Heart right ventricle (tissue), 16 donors: ENCODE measurements around the gene ANKRD13C. TPM values are rescaled to one million over a fixed set of nuclear protein-coding genes. Genes with fewer than 3 reads are reported as not detected.

Source experiments
- ATAC-seq, 8 donors: fragments of 200-7000 bp; cut with Tn5 transposase; one replicate each; pipeline ENCODE4 v1.9.1; 2020; ENCODE audit warnings: mild to moderate bottlenecking in 8 of 8, moderate library complexity in 8 of 8, moderate number of reproducible peaks in 1 of 8
- DNase-seq, 2 donors: peaks; one replicate each; pipeline ENCODE4 v3.0.0-alpha.2; 2020
- H3K27ac ChIP-seq, 10 donors: fragments of 200-600 bp; sonication (generic) in 2 of 10; one replicate each; pipeline versions ENCODE4 v1.5.0 to v1.8.0; 2020 to 2022; ENCODE audit warnings: mild to moderate bottlenecking in 3 of 10
- H3K27me3 ChIP-seq, 7 donors: fragments of 200-600 bp; one replicate each; pipeline ENCODE4 v1.8.0; 2021 to 2022; ENCODE audit warnings: mild to moderate bottlenecking in 2 of 7
- H3K36me3 ChIP-seq, 9 donors: fragments of 200-600 bp; sonication (generic) in 1 of 9; one replicate each; pipeline versions ENCODE4 v1.5.0 to v1.8.0; 2020 to 2022; ENCODE audit warnings: mild to moderate bottlenecking in 2 of 9
- H3K4me1 ChIP-seq, 9 donors: fragments of 200-600 bp; sonication (generic) in 1 of 9; one replicate each; pipeline versions ENCODE4 v1.5.0 to v1.8.0; 2020 to 2022; ENCODE audit warnings: mild to moderate bottlenecking in 4 of 9
- H3K4me3 ChIP-seq, 10 donors: fragments of 200-600 bp; sonication (generic) in 2 of 10; one replicate each; pipeline versions ENCODE4 v1.5.0 to v1.8.0; 2020 to 2022; ENCODE audit warnings: mild to moderate bottlenecking in 7 of 10, moderate library complexity in 2 of 10
- H3K9me3 ChIP-seq, 11 donors: fragments of 200-600 bp in 10 of 11; sonication (generic) in 2 of 11; one replicate each; pipeline versions ENCODE4 v1.5.0 to v1.8.0; 2013 to 2022; ENCODE audit warnings: mild to moderate bottlenecking in 2 of 11, control low read depth in 1 of 11, moderate library complexity in 1 of 11
- CTCF ChIP-seq, 9 donors: fragments of 200-600 bp; sonication (generic) in 2 of 9; IDR thresholded peaks; one replicate each; pipeline versions ENCODE4 v1.5.0 to v1.8.0; 2021 to 2022; ENCODE audit warnings: antibody characterized with exemption in 9 of 9, mild to moderate bottlenecking in 5 of 9, moderate library complexity in 1 of 9
- WGBS, 2 donors: extraction: QIAGEN DNeasy Blood & Tissue Kit; methylation state at CpG; one replicate each; pipeline ENCODE4 v1.1.7; 2013; ENCODE audit warnings: inconsistent platforms in 1 of 2; 5-methylcytosine and 5-hydroxymethylcytosine counted together
- intact Hi-C, 10 donors: fragments of 100-400 bp; cut with DNase I; formaldehyde crosslinking; loops; one replicate each; pipeline versions ENCODE4 v1.11.1 to v1.14.2; 2022
- polyA plus RNA-seq, 2 donors: library from polyadenylated mRNA; stranded (reverse); fragments of 200-250 nt; gene quantifications; one replicate each; pipeline ENCODE4 v1.2.3, GENCODE V29; 2013
- total RNA-seq, 10 donors: library from RNA; stranded (reverse); fragmentation: NEBNext Ultra II Directional in 3 of 10; extraction: Animal tissue kit (Norgen Biotek cat#: 25700) in 3 of 10; gene quantifications; one replicate each; pipeline versions ENCODE4 v1.2.1 to v1.2.4, GENCODE V29; 2021 to 2023
- donor health status: Arrhythmogenic right ventricular cardiomyopathy.
- donor health status: ischemic (EF 13 %, LVEDD 7.1; RV severe dilation, severe dysfunction).
- donor health status: healthy with polysubstance abuse.
- donor health status: DM: no; HTN: yes; CAD: no.
- donor health status: DM: no; HTN: no; CAD: no.
- donor health status: ischemic (EF 25% LVEDD 6.9; RV normal size, moderate dysfunction).
- donor health status: ischemic (EF 25% LVEDD 5.7; RV mildly dilated, moderate dysfunction).
- donor health status: healthy.
- donor health status: DM: yes; HTN: yes; CAD: no.
- donor health status: Ischemic cardiomyopathy.
- donor health status: ischemic (EF 35%, LVEDD 5.7; RV mildly dilated, moderate dysfunction).
- donor health status: nonischemic (EF 11% LVEDD 7.7; RV severe dilation, severe dysfunction).
- donor health status: DM: yes; HTN: yes; CAD: no.
- donor health status: PGD.
- donor health status: ischemic (EF 29% LVEDD 5.4; RV normal size, mild dysfunction).
- donor health status: nonischemic (EF 23%, LVEDD 6.1; RV moderate dilation, normal function).

ANKRD13C gene
- total and polyA plus RNA-seq, 12 donors = 5.5 to 12.5 (median 10.1) TPM

DNA sequence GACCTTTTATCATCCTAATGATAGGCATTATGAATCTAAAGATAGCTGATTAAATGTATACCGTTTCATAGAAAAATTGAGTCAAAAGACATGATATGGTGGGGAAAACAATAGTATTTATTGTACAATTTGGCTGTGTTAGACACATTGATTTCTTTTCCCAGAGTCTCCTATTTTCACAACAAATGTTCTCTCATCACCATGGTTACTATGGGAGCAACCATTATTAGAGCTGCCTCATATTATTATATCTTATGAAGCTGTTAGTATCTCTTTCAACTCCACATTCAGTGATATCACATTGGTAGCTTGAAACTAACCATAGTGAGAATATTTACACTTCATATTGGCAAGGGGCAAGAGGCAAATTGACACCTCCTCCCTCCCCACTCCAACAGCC, 45.8 kb upstream of the ANKRD13C start:
- ATAC-seq (no peak), DNase-seq (no peak)
- no peaks in the 10 kb centered on the region for H3K36me3 ChIP-seq
- WGBS, 2 donors = 75 to 79% methylated on average over 1 of the region's 1 CpG
- no peaks in the 10 kb centered on the region for H3K4me1 ChIP-seq
- H3K9me3 ChIP-seq = no peaks in the 10 kb centered on the region
- no peak overlapping the region for H3K4me3 ChIP-seq
- no peaks in the 10 kb centered on the region for H3K27me3 ChIP-seq
- intact Hi-C loops = no loop called here
- H3K27ac ChIP-seq = no peak overlapping the region
- TF ChIP-seq CTCF (IDR thresholded peaks at IDR 0.05) = no peak

GRCh38 chr1:70397013-70397412, 42.5 kb upstream of the ANKRD13C start:
- no peaks in the 10 kb centered on the region for H3K27me3 ChIP-seq
- H3K4me1 ChIP-seq = no peaks in the 10 kb centered on the region
- no peak for TF ChIP-seq CTCF (IDR thresholded peaks at IDR 0.05)
- DNase-seq = no peak
- 83 to 89% methylated on average over 7 of the region's 7 CpGs for WGBS, 2 donors
- H3K36me3 ChIP-seq = no peaks in the 10 kb centered on the region
- no peak for ATAC-seq
- intact Hi-C loops = no loop called here
- H3K27ac ChIP-seq = no peak overlapping the region
- H3K9me3 ChIP-seq = no peaks in the 10 kb centered on the region
- no peak overlapping the region for H3K4me3 ChIP-seq

GRCh38 chr1:70396607-70397006, 42.1 kb upstream of the ANKRD13C start:
- DNase-seq = no peak
- no peak for ATAC-seq
- 80 to 82% methylated on average over 2 of the region's 2 CpGs for WGBS, 2 donors
- H3K4me3 ChIP-seq = no peak overlapping the region
- H3K36me3 ChIP-seq = no peaks in the 10 kb centered on the region
- H3K9me3 ChIP-seq = no peaks in the 10 kb centered on the region
- no peak overlapping the region for H3K27ac ChIP-seq
- H3K4me1 ChIP-seq = no peaks in the 10 kb centered on the region
- intact Hi-C loops = no loop called here
- no peaks in the 10 kb centered on the region for H3K27me3 ChIP-seq
- TF ChIP-seq CTCF (IDR thresholded peaks at IDR 0.05) = no peak

- no peaks in the 10 kb centered on the region for H3K9me3 ChIP-seq
- no peaks in the 10 kb centered on the region for H3K4me1 ChIP-seq
- no peak overlapping the region for H3K4me3 ChIP-seq
- DNase-seq (no peak), ATAC-seq (no peak)
- H3K27me3 ChIP-seq = no peaks in the 10 kb centered on the region
- H3K27ac ChIP-seq = no peak overlapping the region
- H3K36me3 ChIP-seq = no peaks in the 10 kb centered on the region
- intact Hi-C loops = no loop called here
- TF ChIP-seq CTCF (IDR thresholded peaks at IDR 0.05) = no peak
Observed at GRCh38 chr1:70392626-70393025, 38.1 kb upstream of the ANKRD13C start.

GRCh38 chr1:70387507-70387906, 33.0 kb upstream of the ANKRD13C start:
- Histone ChIP-seq H3K27me3 (no peaks in the 10 kb centered on the region), H3K36me3 (no peaks in the 10 kb centered on the region), H3K4me3 (no peak overlapping the region), H3K4me1 (no peaks in the 10 kb centered on the region), H3K9me3 (no peaks in the 10 kb centered on the region), H3K27ac (no peak overlapping the region)
- ATAC-seq (no peak), DNase-seq (no peak)
- WGBS, 2 donors = 91 to 95% methylated on average over 5 of the region's 5 CpGs
- TF ChIP-seq CTCF (IDR thresholded peaks at IDR 0.05) = no peak
- intact Hi-C loops = no loop called here
